Activated CD4-positive, alpha-beta T cell treated with anti-CD3 and anti-CD28 coated beads, Interleukin-2, amount 10 ng/mL, durations not matched to agents 7 days and 5 days (primary cell): ENCODE measurements around the gene CFAP65. TPM values are rescaled to one million over a fixed set of nuclear protein-coding genes. Genes with fewer than 3 reads are reported as not detected.

Experiments
- CTCF ChIA-PET: fragments of 350-600 bp; sonication (Branson Sonifier 250); formaldehyde crosslinking; loops from one replicate; lab custom pipeline; 2021; ENCODE audit warnings: antibody characterized with exemption; lab: Charles Lee
- POLR2A ChIA-PET: fragments of 350-600 bp; sonication (Branson Sonifier 250); formaldehyde crosslinking; loops from one replicate; lab custom pipeline; 2021; ENCODE audit warnings: antibody characterized with exemption; lab: Charles Lee
- DNase-seq: peaks from one replicate; pipeline ENCODE4 v3.0.0-alpha.2; 2020
- H3K27ac Mint-ChIP-seq: one replicate; pipeline ENCODE4 v1.8.0; 2021; ENCODE audit warnings: mild to moderate bottlenecking, moderate library complexity, mixed read lengths
- H3K27me3 Mint-ChIP-seq: one replicate; pipeline ENCODE4 v1.8.0; 2021; ENCODE audit warnings: mixed read lengths
- H3K36me3 Mint-ChIP-seq: one replicate; pipeline ENCODE4 v1.8.0; 2021; ENCODE audit warnings: low read depth, mixed read lengths
- H3K4me1 Mint-ChIP-seq: one replicate; pipeline ENCODE4 v1.8.0; 2021; ENCODE audit warnings: mixed read lengths
- H3K4me3 Mint-ChIP-seq: one replicate; pipeline ENCODE4 v1.8.0; 2021; ENCODE audit warnings: mild to moderate bottlenecking, moderate library complexity, mixed read lengths
- H3K9me3 Mint-ChIP-seq: one replicate; pipeline ENCODE4 v1.8.0; 2021; ENCODE audit warnings: mixed read lengths
- total RNA-seq, 2 experiments: library from RNA; stranded (reverse); gene quantifications; one replicate each; pipeline ENCODE4 v1.2.3, GENCODE V29; 2021

CFAP65 gene
- total RNA-seq, 2 experiments from 2014 or later: not detected

DNA sequence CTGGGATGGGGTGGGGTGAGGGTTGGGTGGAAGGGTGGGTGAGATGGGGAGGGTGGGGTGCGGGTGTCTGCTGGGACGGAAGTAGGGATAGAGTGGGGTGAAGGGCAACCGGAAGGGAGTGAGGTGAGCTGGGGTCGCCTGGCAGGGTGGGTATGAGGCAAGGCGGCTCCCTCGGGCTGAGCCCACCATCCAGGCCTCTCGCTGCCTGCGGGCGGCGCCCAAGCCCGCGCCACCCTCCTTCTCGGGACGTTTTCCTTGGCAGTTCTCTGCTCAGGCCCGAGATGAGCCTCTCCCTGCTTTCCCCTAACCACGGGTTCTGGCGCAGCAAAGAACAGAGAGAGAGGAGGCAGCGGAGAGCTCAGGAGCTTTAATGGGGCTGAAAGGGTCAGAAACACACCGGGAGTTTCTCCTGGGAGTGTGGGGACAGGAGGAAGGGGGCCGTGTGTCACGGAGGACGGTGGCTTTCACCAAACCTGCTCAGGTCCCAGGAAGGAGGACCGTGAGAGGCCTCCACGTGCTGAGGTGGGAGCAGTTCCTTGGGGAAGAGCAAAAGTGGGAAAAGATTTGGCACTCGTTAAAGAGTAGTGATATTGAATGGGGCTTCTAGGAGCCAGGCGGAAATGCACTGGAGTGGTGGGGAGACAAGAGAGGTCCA lies 60.5 kb downstream of the CFAP65 start:
- Mint-ChIP-seq H3K27ac (peak overlapping the region; percentile 11), H3K27me3 (peaks cover 73% of the 10 kb centered on the region), H3K4me3 (peak overlapping the region; percentile 7), H3K36me3 (peaks cover 1% of the 10 kb centered on the region), H3K4me1 (peaks cover 18% of the 10 kb centered on the region), H3K9me3 (no peaks in the 10 kb centered on the region)
- ChIA-PET CTCF (interaction anchor here (0.6 to 3.3 kb wide), 31 partner anchors 10 to 494 kb away, joined by 3 to 18 read pairs (median 4); partner anchors contain the start of genes CRYBA2 and IHH), POLR2A (no interaction called here)
- no peak for DNase-seq

DNA sequence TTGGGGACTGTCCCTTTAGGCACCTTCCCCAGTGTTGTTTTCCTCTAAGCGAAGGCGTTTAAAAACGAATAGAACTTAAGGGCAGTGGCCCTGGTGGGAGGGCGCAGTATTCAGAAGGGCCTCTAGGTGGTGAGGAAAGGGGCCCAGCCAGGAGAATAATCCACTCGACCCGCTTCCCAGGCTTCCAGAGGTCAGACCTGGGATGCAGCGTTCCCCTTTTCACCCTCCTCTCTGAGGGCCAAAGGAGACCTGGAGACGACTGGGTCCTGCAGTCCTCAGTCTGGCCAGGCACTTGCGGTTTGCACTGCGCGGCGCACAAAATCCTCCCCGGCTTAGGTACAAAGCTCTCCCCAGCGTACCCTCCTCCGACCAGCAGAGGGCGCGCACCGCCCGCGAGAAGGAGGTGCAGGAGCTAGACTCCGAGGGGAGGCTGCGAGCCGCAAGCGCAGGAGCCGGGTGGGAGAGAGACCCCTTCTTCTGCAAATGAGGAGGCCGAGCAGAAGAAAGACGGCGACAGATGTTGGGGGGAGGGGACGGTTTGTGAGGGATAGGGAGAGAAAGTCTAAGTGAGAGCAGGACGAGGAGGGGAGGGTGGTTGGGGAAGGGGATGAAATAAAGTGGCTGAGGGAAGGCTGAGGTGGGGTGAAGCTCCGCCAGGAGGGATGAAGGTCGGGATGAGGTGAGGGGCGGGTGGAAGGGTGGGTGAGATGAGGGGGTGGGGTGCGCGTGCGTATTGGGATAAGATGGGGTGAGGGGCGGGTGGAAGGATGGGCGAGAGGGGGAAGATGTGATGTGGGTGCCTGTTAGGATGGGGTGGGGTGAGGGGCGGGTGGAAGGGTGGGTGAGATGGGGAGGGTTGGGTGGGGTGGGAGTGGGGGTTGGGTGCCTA lies 61.2 kb downstream of the CFAP65 start:
- H3K4me1 Mint-ChIP-seq: peaks cover 18% of the 10 kb centered on the region
- ChIA-PET POLR2A (no interaction called here), CTCF (interaction anchor here (0.5 to 3.3 kb wide), 34 partner anchors 11 to 494 kb away, joined by 3 to 18 read pairs (median 4); partner anchors contain the start of genes CRYBA2, IHH and WNT10A)
- H3K27ac Mint-ChIP-seq: peak overlapping the region; percentile 36
- H3K27me3 Mint-ChIP-seq: peaks cover 75% of the 10 kb centered on the region
- peak; percentile 82 for DNase-seq
- H3K9me3 Mint-ChIP-seq: no peaks in the 10 kb centered on the region
- H3K36me3 Mint-ChIP-seq: peaks cover 1% of the 10 kb centered on the region
- no peak overlapping the region for H3K4me3 Mint-ChIP-seq

DNA sequence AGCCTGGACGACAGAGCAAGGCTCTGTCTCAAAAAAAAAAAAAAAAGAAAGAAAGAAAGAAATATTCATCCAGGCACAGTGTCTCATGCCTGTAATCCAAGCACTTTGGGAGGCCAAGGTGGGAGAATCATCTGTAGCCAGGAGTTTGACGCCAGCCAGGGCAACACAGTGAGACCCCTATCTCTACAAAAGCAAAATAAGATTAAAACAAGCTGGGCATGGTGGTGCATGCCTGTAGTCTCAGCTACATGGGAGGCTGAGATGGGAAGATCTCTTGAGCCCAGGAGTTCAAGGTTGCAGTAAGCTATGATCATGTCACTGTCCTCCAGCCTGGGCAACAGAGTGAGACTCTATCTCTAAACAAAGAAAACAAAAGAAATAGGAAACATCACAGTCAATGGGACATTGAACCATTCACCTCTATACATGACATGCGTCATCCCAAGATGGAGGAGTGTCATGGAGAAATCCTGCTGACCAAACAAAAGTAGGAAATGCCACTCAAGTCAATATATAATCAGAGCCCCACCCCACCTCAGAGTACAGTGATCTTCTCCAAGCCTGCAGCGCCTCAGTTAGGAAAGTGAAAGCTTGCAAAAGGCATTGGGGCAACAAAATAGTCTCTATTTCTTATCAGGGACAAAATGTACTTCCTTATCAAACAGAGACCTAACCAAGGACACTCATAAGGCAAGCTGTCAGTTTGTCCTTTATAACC lies 66.1 kb downstream of the CFAP65 start:
- POLR2A ChIA-PET: no interaction called here
- Mint-ChIP-seq H3K36me3 (no peaks in the 10 kb centered on the region), H3K27ac (no peak overlapping the region), H3K9me3 (no peaks in the 10 kb centered on the region), H3K4me3 (no peak overlapping the region), H3K4me1 (peaks cover 6% of the 10 kb centered on the region), H3K27me3 (peaks cover 63% of the 10 kb centered on the region)
- CTCF ChIA-PET: interaction anchor here (1.4 to 1.6 kb wide), 2 partner anchors 100 to 128 kb away, joined by 3 to 5 read pairs; no protein-coding TSS in a partner anchor
- DNase-seq: no peak

DNA sequence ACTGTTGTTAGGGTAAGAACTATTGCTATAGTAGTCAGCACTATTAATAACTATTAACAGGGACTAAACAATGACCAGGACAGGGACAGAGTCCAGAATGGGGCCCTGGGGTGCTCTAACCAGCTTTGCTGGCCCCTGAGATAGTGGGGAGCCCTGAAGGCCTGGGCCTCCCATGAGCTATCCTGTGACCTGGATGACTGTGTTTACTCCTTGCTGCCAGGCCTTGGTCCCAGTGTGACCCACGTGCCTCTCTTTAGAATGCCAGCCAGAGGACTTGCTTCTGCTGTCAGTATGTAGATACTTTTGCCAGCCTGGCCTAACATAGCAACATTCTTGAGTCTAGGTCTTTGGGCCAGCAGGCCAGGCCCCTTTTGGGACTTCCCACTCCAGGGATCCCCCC lies 70.4 kb downstream of the CFAP65 start:
- H3K27me3 Mint-ChIP-seq: peaks cover 52% of the 10 kb centered on the region
- POLR2A ChIA-PET: no interaction called here
- no peaks in the 10 kb centered on the region for H3K9me3 Mint-ChIP-seq
- H3K4me1 Mint-ChIP-seq: no peaks in the 10 kb centered on the region
- DNase-seq: no peak
- no peak overlapping the region for H3K4me3 Mint-ChIP-seq
- no peaks in the 10 kb centered on the region for H3K36me3 Mint-ChIP-seq
- CTCF ChIA-PET: no interaction called here
- no peak overlapping the region for H3K27ac Mint-ChIP-seq

DNA sequence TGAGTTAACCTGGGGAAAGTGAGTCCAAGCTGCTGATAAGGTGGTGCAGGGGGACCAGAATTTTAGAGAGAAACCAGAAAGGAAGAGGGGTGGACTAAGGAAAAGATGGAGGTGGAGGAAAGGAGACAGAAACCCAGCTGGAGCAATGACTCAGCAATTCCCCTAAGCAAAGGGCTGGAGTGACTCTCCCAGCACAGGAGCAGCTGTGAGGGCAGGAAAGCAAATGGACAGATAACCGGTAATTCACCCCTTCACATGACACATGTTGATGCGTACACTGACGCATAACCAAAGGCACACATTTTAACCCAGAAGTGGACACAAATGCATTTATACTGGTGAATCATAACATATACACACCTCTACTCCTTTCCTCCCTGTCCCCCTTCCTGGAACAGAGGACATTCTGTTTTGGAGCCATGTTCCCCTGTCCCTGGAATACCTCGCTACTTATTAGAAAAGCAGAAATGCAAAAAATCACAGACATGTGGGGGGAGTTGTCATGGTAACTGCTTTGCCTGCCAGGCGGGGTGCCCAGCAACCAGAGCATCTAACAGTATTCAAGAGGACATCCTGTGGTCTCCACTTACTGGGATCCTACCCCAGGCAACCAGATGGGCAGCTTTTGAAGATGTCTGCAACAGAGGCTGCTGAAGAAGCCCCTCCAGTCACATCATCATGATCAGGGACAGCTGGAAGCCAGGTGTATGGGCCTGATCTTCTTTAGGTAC lies 77.1 kb downstream of the CFAP65 start:
- peaks cover 3% of the 10 kb centered on the region for H3K36me3 Mint-ChIP-seq
- no peak overlapping the region for H3K4me3 Mint-ChIP-seq
- H3K27ac Mint-ChIP-seq: no peak overlapping the region
- peaks cover 4% of the 10 kb centered on the region for H3K4me1 Mint-ChIP-seq
- no peak for DNase-seq
- ChIA-PET CTCF (interaction anchor here (1.1 to 2.0 kb wide), 4 partner anchors 16 to 68 kb away, joined by 3 to 8 read pairs (median 3); no protein-coding TSS in a partner anchor), POLR2A (no interaction called here)
- no peaks in the 10 kb centered on the region for H3K9me3 Mint-ChIP-seq
- peaks cover 54% of the 10 kb centered on the region for H3K27me3 Mint-ChIP-seq

DNA sequence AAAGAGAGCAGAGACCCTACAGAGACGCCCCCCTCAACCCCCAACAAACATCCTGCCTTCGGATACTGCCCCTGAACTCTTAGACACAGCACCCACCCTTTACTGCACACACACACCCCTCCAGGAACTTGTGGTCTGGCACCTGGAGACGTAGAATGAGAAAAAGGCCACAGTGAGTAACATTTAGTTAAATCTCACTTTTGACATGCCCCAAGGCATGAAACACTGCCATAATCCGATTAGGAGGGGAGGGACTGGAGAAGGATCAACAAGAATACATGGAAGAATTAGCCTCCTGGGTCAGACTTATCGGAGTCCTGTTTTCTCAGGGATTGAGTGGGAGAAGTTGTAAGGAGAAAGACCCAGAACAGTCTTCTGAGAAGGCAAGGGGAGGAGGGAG lies 77.7 kb downstream of the CFAP65 start:
- POLR2A ChIA-PET: no interaction called here

DNA sequence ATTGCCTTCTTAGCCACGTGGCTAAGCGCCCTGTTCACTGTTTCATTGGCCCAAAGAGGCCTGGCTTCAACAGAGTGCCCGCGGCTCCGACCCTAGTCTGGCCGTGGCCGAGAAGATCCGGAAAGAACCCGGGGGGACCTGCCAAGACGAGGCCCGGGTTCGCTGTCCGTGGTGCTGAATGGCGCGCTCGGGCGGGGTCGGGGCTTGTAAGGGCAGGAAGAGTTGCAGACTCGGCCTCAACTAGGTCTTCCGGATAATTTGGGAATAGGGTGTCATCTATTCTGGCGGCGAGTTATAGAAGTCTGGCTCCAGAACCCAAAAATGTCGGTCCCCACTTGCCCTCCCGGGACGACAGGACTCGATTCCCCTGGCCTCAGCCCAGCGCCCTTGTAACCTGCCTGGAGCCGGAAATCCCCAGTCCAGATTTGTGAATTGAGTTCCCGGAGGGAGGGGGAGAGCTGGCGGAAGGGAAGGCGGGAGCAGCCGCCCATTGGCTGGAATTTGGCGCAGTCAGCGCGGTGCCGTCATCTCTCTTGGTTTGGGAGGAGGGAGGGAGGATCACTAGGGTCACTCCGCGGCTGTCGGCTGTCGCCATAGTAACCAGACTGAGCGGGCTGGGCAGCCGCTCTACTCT lies 78.3 kb downstream of the CFAP65 start:
- Mint-ChIP-seq H3K36me3 (peaks cover 3% of the 10 kb centered on the region), H3K27me3 (peaks cover 61% of the 10 kb centered on the region), H3K9me3 (no peaks in the 10 kb centered on the region), H3K4me3 (no peak overlapping the region), H3K4me1 (peaks cover 7% of the 10 kb centered on the region), H3K27ac (no peak overlapping the region)
- CTCF ChIA-PET: interaction anchor here (1.4 kb wide), 1 partner anchor 17 kb away, joined by 3 read pairs; no protein-coding TSS in a partner anchor
- peak; percentile 71 for DNase-seq
- POLR2A ChIA-PET: no interaction called here

More for the DNA sequence above, 77.7 kb downstream of the CFAP65 start:
- Mint-ChIP-seq H3K9me3 (no peaks in the 10 kb centered on the region), H3K4me3 (no peak overlapping the region), H3K4me1 (peaks cover 7% of the 10 kb centered on the region), H3K27me3 (peaks cover 57% of the 10 kb centered on the region), H3K27ac (no peak overlapping the region), H3K36me3 (peaks cover 3% of the 10 kb centered on the region)
- no peak for DNase-seq
- CTCF ChIA-PET: interaction anchor here (1.1 to 1.4 kb wide), 2 partner anchors 17 to 67 kb away, joined by 3 read pairs; no protein-coding TSS in a partner anchor

DNA sequence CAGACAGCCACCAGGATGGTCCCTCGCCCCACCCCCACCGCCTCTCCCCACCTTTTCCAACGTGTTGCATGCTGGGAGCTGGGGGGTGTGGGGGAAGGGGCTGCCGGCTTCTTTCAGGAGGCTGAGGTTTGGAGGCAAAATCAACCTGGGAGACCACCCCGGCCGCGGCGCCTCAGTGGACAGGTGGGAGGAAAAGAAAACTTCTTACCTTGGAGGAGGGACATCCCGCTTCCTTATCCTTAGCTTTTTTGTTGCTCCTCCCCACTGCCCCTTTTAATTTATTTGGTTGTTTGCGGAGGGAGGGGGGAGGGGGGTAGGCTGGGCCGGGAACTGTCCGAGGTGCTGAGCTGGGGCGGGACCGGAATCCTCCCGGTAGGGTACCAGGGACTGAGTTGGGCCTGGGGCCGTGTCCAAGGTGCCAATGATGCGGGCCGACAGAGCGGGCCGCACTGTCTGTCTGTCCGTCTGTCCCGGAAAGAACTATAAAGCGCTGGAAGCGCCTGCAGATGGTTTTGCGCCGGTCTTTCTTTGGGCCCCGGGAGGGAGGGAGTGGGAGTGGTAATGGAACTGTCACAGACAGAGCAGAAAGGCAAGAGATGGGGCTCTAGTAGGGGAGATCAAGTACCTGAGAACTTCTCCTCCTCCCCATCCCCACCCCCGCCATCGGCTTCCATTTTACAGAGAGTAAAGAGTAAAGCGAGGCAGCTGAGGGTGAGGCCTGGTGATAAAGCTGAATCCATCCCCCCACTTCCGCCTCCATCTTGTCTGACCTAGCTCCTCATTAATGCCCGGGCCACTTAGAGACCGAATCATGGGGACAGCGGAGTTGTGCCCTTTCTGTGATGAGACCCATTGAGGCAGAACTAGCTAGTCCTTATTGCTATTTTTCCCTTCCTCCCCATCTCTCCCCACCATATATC lies 79.4 kb downstream of the CFAP65 start:
- ChIA-PET CTCF (interaction anchor here (0.8 to 1.0 kb wide), 2 partner anchors 18 to 20 kb away, joined by 3 to 4 read pairs; no protein-coding TSS in a partner anchor), POLR2A (no interaction called here)
- peaks cover 66% of the 10 kb centered on the region for H3K27me3 Mint-ChIP-seq
- no peak overlapping the region for H3K27ac Mint-ChIP-seq
- H3K4me3 Mint-ChIP-seq: no peak overlapping the region
- peaks cover 3% of the 10 kb centered on the region for H3K36me3 Mint-ChIP-seq
- DNase-seq: peak; percentile 16
- no peaks in the 10 kb centered on the region for H3K9me3 Mint-ChIP-seq
- H3K4me1 Mint-ChIP-seq: peaks cover 7% of the 10 kb centered on the region

DNA sequence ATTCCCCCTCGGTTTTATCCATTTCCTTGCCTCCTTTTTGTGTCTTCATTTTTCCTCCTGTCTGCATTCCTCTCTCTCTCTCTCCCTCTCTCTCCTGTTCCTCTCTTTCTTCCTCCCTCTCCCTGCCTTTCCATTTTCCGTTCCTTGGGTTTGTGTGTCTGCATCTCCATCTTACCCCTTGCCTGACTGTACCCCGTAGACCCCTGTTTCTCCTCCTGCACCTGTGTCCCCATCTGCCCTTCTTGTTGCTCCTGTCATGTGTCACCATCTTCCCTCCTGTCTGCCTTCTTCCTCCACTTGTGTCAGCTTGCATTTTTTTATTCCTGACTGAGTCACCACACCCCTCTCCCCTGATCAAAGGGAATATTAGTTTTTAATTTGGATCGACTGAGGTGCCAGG lies 80.1 kb downstream of the CFAP65 start:
- Mint-ChIP-seq H3K9me3 (no peaks in the 10 kb centered on the region), H3K36me3 (peaks cover 3% of the 10 kb centered on the region), H3K4me1 (peaks cover 7% of the 10 kb centered on the region), H3K27ac (no peak overlapping the region), H3K4me3 (peak overlapping the region; percentile 33), H3K27me3 (peaks cover 69% of the 10 kb centered on the region)
- ChIA-PET POLR2A (no interaction called here), CTCF (interaction anchor here (1.0 kb wide), 1 partner anchor 19 kb away, joined by 4 read pairs; no protein-coding TSS in a partner anchor)
- no peak for DNase-seq

DNA sequence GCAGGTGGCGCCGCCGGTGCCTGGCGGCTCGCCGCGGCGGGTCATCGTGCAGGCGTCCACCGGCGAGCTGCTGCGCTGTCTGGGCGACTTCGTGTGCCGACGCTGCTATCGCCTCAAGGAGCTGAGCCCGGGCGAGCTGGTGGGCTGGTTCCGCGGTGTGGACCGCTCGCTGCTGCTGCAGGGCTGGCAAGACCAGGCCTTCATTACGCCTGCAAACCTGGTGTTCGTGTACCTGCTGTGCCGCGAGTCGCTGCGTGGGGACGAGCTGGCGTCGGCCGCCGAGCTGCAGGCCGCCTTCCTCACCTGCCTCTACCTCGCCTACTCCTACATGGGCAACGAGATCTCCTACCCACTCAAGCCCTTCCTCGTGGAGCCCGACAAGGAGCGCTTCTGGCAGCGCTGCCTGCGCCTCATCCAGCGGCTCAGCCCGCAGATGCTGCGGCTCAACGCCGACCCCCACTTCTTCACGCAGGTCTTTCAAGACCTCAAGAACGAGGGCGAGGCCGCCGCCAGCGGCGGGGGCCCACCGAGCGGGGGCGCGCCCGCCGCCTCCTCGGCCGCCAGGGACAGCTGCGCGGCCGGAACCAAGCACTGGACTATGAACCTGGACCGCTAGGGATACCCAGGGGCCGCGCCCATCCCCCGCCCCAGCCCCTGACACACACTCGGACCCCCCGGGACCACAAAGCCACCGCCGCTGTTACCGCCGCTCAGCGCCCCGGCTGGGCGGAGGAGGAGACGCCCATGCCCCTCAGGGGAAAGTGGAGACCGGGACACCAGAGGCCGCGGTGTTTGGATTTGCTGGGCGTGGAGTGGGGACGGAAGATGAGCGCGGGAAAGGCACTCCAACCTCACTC lies 80.8 kb downstream of the CFAP65 start:
- POLR2A ChIA-PET: no interaction called here

More for the DNA sequence above, 80.8 kb downstream of the CFAP65 start:
- Mint-ChIP-seq H3K9me3 (no peaks in the 10 kb centered on the region), H3K27ac (no peak overlapping the region), H3K4me1 (peaks cover 7% of the 10 kb centered on the region), H3K4me3 (no peak overlapping the region), H3K36me3 (peaks cover 3% of the 10 kb centered on the region), H3K27me3 (peaks cover 74% of the 10 kb centered on the region)
- CTCF ChIA-PET: interaction anchor here (1.0 kb wide), 2 partner anchors 20 to 62 kb away, joined by 4 read pairs; no protein-coding TSS in a partner anchor
- no peak for DNase-seq
